ENCODE data around the gene EDDM3A.

GRCh38 chr14:20719777-20720176 is 25.9 kb upstream of the EDDM3A start:
- TF ChIP-seq YY1 (IDR thresholded peaks at IDR 0.05; ENCODE audit: insufficient read depth, insufficient read length) (no peak), ZNF274 (IDR thresholded peaks at IDR 0.05; ENCODE audit: low read depth, low read length) (no peak)

Measured in NT2/D1 (cell line).